Fibroblast of the conjunctiva (primary cell): ENCODE data around the gene MZF1.
A peak's percentile ranks its signal among the peaks of the same experiment; 100 is the strongest.

Source experiments
- DNase-seq: peaks from one replicate; pipeline ENCODE4 v3.0.0-alpha.2; 2010; ENCODE audit warnings: low read depth

The MZF1 gene

DNA sequence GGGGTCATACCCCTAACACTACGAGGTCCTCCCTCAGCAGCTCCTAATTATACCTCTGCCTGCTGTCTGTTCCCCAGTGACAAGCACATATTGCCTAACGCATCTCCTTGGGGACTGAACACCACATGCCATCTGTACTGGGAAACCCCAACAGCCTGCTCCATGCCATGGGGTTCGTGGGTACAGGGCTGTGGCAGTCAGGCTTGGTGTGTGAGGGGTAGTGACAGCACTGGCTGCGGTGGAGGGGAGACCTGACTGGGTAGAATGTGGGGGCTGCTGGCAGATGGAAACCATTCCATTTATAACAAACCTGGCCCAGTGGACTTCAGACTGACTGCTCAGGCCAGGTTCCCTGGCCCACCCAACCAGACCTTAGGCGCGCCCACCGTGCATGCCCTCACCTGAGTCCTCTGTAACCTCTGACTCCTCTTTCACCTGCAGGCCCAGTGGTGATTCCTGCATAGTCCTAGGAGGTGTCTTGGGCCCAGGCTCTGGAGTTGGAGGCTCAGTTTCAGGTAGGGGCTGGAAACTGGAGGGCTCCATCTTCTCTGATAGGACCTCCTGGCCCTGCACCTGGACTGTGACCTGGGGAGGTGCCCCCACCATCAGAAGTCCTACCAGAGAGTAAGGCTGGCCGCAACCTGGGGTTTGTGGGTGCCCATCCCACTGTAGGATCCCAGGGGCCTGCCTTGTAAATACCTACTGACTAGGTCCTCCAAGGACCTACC lies 3.0 kb downstream of the MZF1 start:
- no peak for DNase-seq

DNA sequence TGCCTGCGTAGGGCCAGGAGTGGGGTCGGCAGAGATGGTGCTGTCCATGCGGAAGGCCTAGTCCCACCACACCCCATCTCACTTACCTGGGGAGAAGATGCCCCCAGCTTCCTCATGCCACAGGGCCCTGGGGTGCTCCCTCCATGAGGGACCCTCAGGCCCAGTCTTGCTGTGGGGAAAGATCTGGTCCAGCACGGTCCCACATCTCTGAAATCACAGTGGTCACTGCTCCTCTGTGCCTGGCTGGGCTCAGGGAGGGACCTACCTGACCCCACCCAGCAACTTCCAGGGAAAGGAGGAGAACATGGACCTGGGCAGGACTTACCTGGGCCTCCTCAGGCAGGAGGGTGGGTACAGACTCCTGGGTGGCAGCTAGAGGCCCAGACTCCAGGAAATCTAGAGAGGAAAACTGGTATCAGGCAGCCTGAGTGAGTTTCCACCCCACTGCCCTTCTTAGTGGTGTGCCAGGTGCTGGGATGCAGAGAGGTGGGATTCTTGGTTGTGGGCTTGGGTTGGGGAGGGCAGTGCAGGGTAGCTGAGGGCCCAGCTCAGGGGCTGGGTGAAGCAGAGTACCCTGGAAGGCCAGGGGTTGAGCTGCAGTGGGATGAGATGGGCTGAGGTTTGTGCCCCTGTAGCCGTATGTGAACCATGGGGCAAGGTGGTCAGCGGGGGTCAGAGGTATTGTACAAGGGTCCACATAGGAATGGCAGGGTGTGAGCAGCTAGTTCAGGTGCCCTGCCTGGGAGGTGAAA lies 3.8 kb downstream of the MZF1 start:
- no peak for DNase-seq

DNA sequence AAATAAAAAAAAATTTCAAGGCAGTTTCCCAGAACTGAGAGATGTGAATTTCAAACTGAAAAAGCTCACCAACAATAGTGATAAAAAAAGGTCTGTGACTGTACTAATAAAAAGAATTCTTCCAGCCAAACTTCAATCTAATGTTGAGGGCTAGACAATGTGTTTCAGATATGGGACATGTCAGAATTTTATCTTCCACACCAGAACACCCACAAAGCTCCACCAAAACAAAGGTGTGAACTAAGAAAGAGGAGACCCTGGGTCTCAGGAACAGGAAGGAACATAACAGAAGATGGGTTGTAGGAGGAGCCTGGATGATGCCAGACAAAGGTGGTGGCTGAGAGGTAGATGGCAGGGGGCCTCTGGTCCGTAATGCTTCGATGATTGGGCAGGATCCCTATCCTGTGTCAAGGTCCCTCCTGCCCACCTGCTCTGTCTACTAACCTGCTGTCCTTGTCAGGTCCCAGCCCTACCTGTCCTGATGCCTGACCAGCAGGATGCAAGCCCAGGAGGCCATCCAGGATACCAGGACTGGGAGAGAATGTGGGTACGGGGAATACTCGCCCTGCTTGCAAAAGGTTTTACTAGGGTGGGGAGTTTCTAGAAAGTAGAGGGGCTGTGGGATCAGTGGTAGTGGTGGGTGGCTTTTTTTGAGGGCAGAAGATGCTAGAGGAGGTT lies 4.5 kb downstream of the MZF1 start:
- DNase-seq, result no peak

DNA sequence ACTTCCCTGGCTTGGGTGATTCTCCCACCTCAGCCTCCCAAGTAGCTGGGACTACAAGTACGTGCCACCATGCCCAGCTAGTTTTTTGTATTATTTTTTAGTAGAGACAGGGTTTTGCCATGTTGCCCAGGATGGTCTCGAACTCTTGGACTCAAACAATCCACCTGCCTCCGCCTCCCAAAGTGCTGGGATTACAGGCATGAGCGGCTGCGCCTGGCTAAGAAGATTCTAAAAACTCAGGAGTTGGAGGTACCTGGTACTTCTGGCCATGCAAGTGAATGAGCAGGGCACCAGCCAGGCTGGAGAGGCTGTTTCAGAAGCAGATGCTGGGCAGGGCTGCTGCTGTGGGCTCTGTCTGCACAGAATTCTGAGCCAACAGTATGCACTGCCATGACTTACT lies 6.1 kb downstream of the MZF1 start:
- DNase-seq, result no peak

- DNase-seq, result no peak
Measured at GRCh38 chr19:58563823-58564222, 9.3 kb downstream of the MZF1 start.

GRCh38 chr19:58563034-58563573 lies 10.0 kb downstream of the MZF1 start:
- no peak for DNase-seq

DNA sequence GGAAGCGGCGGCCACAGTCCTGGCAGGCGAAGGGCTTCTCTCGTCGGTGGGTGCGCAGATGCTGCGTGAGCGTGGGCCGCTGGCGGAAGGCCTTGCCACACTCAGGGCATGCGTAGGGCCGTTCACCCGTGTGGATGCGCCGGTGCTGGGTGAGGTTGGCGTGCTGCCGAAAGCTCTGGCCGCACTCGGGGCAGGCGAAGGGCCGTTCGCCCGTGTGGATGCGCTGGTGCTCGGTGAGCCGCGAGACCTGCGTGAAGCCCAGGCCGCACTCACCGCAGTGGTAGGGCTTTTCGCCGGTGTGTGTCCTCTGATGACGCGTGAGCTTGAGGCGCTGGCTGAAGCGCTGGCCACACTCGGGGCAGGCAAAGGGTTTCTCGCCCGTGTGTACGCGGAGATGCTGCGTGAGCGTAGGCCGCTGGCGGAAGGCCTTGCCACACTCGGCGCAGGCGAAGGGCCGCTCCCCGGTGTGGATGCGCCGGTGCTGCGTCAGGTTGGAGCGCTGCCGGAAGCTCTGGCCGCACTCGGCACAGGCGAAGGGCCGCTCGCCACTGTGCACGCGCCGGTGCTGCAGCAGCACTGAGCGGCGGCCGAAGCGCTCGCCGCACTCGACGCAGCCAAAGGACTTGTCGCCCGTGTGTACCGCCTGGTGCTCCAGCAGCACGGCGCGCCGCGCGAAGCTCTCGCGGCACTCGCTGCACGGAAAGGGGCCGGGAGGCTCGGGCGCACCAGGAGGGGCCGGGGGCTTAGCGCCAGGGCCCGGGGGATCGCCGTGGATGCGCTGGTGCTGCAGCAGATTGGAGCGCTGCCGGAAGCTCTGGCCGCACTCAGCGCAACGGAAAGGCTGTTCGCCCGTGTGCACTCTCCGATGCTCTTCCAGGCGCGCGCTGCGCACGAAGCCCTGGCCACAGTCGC lies 10.8 kb downstream of the MZF1 start:
- DNase-seq, result no peak

DNA sequence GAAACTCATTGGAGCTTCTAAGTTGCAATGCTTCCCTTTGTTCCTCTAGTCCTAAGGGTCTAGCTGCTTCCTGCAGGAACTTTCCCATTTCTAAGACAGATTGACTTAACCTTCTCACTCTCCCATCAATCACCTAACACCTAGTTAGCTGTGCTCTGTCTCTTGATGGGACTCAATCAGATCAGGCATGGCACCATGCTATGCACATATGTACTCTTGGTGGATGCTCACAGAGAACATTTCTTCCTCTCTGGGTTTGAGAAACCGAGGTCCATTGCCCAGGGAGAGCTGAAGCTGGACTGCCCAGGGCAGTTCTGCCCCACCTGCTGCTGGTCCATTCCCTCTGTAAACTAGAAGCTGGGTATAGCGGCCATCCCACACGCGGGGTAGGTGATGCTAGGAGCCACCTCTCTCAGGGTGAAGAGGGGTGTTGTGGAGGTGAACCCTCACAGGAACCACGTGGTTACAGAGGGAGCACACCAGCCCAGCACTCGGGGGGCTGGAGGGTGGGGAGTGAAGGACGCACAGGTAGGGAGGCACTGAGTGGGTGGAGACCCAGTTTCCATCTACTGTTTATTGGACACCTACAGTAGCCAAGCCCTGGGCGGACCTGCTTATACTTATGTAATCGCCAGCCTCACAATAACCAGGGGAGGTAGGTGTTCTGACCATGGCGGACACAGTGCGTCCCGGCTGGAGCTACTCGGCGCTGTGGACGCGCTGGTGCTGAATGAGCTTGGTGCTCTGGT lies 11.6 kb downstream of the MZF1 start:
- DNase-seq, result no peak

DNA sequence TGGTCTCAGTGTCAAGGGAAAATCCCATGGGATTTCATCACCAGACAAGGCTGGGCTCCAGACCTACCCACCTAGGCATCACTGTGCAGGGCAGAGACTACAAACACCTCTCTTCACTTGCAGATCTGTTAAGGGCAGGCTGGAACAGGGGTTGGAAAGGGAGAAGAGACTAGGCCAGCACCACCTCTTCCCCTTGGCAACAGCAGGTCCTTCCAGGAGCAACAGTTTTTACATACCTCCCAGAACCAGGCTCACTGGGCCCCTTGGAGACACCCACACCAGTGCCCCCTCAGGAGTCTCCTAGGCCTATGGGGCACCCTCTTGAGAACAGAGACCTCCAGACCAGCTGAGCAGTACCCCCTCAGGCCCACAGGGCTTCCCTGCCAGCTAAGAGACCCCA lies 12.2 kb downstream of the MZF1 start:
- DNase-seq, result no peak

- DNase-seq, result no peak
Measured at GRCh38 chr19:58560007-58560887, 12.9 kb downstream of the MZF1 start.

- peak; percentile 83 for DNase-seq
Measured at GRCh38 chr19:58559275-58560006, 13.7 kb downstream of the MZF1 start.

- peak; percentile 98 for DNase-seq
Measured at GRCh38 chr19:58558623-58559274, 14.4 kb downstream of the MZF1 start.

DNA sequence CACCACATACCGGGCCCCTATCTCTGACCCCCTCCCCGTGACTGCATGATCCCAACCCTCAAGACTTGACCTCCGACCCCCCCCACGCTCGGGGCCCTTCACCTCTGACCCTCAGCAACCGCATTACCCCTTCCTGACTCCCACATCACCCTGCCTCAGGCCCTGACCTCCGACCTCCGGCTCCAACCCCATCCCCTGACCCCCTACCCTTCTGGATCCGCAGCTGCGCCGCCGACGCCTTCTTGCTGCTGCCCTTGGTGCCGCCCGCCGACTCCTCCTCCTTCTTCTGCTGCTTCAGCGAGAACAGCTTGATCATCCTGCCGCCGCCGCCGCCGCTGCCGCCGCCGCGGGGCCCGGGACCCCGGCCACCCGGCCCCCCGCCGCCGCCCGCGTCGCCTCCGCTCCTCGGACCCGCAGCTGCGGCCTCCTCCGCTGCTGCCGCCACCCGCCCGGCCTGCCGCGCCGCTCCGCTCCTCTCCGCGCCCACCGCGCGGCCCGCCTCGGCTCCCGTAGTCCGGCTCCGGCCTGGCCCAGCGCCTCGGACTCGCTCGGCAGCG lies 15.0 kb downstream of the MZF1 start, which contains the start of gene UBE2M:
Gene UBE2M, minus strand, starts transcription at position 546 of the 557 bp plus-strand sequence. Its CDS starts 230 bp downstream, at position 316.
- DNase-seq, result no peak

DNA sequence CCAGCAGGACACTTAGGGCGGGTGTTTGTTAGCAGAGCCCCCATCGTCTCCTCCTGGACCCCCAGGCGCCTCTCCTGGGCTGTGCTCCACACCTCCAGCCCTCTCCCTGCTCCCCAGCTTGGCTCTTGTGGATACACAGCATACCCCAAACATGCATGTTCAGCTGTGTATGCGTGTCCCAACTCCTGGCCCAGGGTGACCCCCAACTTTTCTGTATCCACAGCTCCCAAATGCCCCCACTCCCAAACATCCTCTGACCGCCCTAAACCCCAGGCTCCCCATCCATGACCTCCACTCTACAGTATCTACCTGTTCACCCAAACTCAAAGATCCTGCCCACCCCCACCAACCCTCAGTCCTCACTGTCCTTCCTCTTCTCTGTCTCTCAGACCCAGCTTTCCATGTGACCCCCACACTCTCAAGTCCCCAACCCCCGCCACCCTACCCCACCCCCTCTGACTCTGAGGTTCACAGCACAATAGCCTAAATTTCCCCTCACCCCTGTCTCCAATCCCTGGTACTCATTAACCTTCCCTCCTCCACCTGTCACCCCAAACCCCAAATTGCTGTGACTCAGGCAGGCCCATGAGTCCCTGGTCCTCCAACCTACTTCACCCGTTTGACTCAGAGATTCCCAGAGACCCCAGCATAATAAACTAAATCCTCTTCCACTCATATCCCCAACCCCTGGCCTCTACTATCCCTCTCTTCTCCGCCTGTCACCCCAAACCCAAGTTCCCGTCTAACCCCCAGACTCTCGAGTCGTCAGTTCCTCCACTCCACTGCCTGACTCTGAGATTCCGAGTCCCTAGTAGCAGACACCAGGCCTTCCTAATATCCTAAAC lies 15.7 kb downstream of the MZF1 start:
- no peak for DNase-seq

DNA sequence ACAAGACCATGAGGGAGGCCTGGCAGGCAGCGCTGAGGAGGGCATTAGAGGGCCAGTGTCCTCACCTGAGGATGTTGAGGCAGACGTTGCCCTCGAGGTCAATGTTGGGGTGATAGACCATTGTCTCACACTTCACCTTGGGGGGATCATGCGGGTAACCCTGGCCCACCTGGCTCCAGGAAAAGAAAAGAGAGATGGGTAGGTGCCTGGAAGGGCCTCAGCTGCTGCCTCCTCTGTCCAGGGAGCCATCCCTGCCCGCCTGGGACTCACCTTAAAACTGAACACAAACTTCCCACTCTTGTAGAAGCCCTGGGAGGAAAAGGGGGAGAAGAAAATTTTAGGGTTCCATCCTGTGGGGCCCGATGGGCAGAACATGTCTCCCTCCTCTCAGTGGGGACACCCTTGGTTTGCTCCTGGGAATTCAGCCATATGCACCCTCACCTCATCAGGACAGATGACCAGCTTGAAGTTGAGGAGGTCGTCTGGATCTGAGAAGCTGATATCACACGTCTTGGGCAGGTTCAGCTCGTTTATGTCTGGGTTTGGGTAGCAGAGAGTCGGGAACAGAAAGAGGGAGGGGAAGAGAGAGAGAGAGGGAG lies 16.4 kb downstream of the MZF1 start:
- DNase-seq, result no peak

DNA sequence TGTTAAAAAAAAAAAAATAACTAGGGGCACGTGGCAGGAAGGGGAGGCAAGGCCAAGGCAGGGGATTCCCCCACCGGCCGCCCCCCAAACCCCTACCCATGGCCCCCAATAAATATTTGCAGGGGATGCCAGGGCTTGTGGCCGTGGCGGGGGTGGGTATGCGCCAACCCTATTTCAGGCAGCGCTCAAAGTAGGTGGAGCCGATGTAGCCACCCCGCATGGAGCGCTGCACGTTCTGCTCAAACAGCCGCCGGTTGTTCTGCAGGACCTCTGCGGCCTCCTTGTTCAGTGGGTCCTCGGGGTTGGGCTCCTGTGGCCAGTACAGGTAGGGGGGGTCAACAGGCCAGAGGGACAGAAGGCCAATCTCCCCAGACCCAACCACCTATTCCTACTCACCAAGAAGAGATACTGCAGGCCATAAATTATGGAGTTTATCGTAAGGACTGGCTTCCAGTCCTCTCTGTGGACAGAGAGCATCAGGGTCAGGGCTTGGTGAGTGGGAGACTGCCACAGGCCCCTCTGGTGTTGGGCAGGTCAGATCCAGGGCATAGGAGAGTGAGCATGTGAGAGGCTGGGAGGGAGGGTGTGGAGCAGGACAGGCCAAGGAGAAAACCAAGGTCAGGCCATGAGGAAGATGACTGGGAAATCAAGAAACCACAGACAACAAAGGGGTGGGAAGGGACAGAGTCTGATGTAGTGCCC lies 17.1 kb downstream of the MZF1 start:
- DNase-seq, result no peak
